Measurements from ENCODE around the gene DCUN1D1. TPM values are rescaled to one million over a fixed set of nuclear protein-coding genes. Genes with fewer than 3 reads are reported as not detected.

Gene DCUN1D1
- total RNA-seq (2013): 26.8 TPM
- polyA plus RNA-seq: 10 to 100 TPM in 2 of 3 donors, 1 to 10 TPM in 1; 6.1 to 37.6 (median 26.9) TPM
- polyA minus RNA-seq: 4.4 and 9.3 TPM in 2 replicates
- total RNA-seq: 51.3 to 111 (median 66.0) reads per million in 11 experiments

GRCh38 chr3:182980204-182981037, at the start of gene DCUN1D1:
DCUN1D1 (minus strand) TSS chr3:182980538; CDS start chr3:182980489, 49 bp downstream.
- Histone ChIP-seq H3K4me1 (ENCODE audit: control insufficient read depth in 1 of 2, insufficient read depth in 2 of 2, low read length in 2 of 2) (peaks cover 14 to 26% of the 10 kb centered on the region in 2 donors), H4K20me1 (ENCODE audit: insufficient read depth, low read length) (peaks cover 40% of the 10 kb centered on the region), H3K9ac (ENCODE audit: insufficient read depth, low read length, poor library complexity, severe bottlenecking) (peak within 1 kb of the TSS; percentile 83), H3K4me2 (replicated peaks; ENCODE audit: extremely low read depth, low read length, poor library complexity, severe bottlenecking) (peak within 1 kb of the TSS; percentile 92), H3K9me3 (replicated peaks in 1 of 2; ENCODE audit: control insufficient read depth in 1 of 2, insufficient read depth in 1 of 2, low read length in 2 of 2) (no peaks in the 10 kb centered on the region), H2AFZ (ENCODE audit: insufficient read depth, low read depth, low read length, poor library complexity, severe bottlenecking) (peak within 1 kb of the TSS; percentile 90), H3K4me3 (replicated peaks in 1 of 3; ENCODE audit: low read depth in 2 of 3, low read length in 3 of 3) (peak within 1 kb of the TSS; percentile 91 to 99 (median 95)), H3K36me3 (replicated peaks in 1 of 2; ENCODE audit: control insufficient read depth in 1 of 2, insufficient read depth in 2 of 2, low read length in 2 of 2) (no peaks in the 10 kb centered on the region), H3K27ac (ENCODE audit: low read depth in 1 of 2, low read length in 2 of 2) (peak within 1 kb of the TSS; percentile 85 to 86), H3K79me2 (ENCODE audit: insufficient read depth, low read length) (peaks cover 45% of the 10 kb centered on the region), H3K27me3 (ENCODE audit: control insufficient read depth in 2 of 2, insufficient read depth in 2 of 2, low read length in 2 of 2) (no peaks in the 10 kb centered on the region)
- peak within 1 kb of the TSS; percentile 95 for H3K4me3 Mint-ChIP-seq
- under 1% methylated on average over 70 of the region's 106 CpGs for WGBS (ENCODE audit: insufficient coverage)
- peak within 1 kb of the TSS; percentile 83 to 94 (median 89) for H3K27ac Mint-ChIP-seq
- intact Hi-C loops (cut with micrococcal nuclease): no loop called here
- no peak for TF ChIP-seq CTCF (IDR thresholded peaks at IDR 0.05)
- H3K27me3 Mint-ChIP-seq (ENCODE audit: low read depth in 3 of 3): no peaks in the 10 kb centered on the region
- DNase-seq: peak; percentile 74 to 83 (median 76)
- H3K4me1 Mint-ChIP-seq: peaks cover 36% of the 10 kb centered on the region
- no peaks in the 10 kb centered on the region for H3K9me3 Mint-ChIP-seq
- peaks cover 0 to 1% of the 10 kb centered on the region in 2 donors for H3K36me3 Mint-ChIP-seq

GRCh38 chr3:183028416-183028815, 48.1 kb upstream of the DCUN1D1 start:
- Histone ChIP-seq H3K27me3 (ENCODE audit: control insufficient read depth in 2 of 2, insufficient read depth in 2 of 2, low read length in 2 of 2) (no peaks in the 10 kb centered on the region), H3K79me2 (ENCODE audit: insufficient read depth, low read length) (no peaks in the 10 kb centered on the region), H3K9ac (ENCODE audit: insufficient read depth, low read length, poor library complexity, severe bottlenecking) (no peak overlapping the region), H4K20me1 (ENCODE audit: insufficient read depth, low read length) (no peaks in the 10 kb centered on the region), H3K4me2 (replicated peaks; ENCODE audit: extremely low read depth, low read length, poor library complexity, severe bottlenecking) (no peak overlapping the region), H3K4me3 (replicated peaks in 1 of 3; ENCODE audit: low read depth in 2 of 3, low read length in 3 of 3) (no peak overlapping the region), H3K9me3 (replicated peaks in 1 of 2; ENCODE audit: control insufficient read depth in 1 of 2, insufficient read depth in 1 of 2, low read length in 2 of 2) (no peaks in the 10 kb centered on the region), H3K27ac (ENCODE audit: low read depth in 1 of 2, low read length in 2 of 2) (no peak overlapping the region), H2AFZ (ENCODE audit: insufficient read depth, low read depth, low read length, poor library complexity, severe bottlenecking) (no peak overlapping the region), H3K36me3 (replicated peaks in 1 of 2; ENCODE audit: control insufficient read depth in 1 of 2, insufficient read depth in 2 of 2, low read length in 2 of 2) (peaks cover 44 to 93% of the 10 kb centered on the region in 2 donors), H3K4me1 (ENCODE audit: control insufficient read depth in 1 of 2, insufficient read depth in 2 of 2, low read length in 2 of 2) (no peaks in the 10 kb centered on the region)
- Mint-ChIP-seq H3K27me3 (ENCODE audit: low read depth in 3 of 3) (peaks cover 0 to 2% (median 0%) of the 10 kb centered on the region in 3 donors), H3K4me3 (no peak overlapping the region), H3K27ac (no peak overlapping the region), H3K4me1 (no peaks in the 10 kb centered on the region), H3K9me3 (peaks cover 0 to 7% (median 0%) of the 10 kb centered on the region in 7 donors), H3K36me3 (peaks cover 63 to 74% of the 10 kb centered on the region in 2 donors)
- intact Hi-C loops (cut with micrococcal nuclease): no loop called here
- no CpG with 5 or more reads among the region's 3 CpGs for WGBS (ENCODE audit: insufficient coverage)
- no peak for DNase-seq
- TF ChIP-seq CTCF (IDR thresholded peaks at IDR 0.05): no peak

Data from CD14-positive monocyte (primary cell).